HepG2 (cell line): ENCODE measurements around the gene CIAO2B. TPM values are rescaled to one million over a fixed set of nuclear protein-coding genes. Genes with fewer than 3 reads are reported as not detected.

Source experiments
- CREM ChIP-seq, 2 experiments: sonication (generic) in 1 of 2; formaldehyde crosslinking in 1 of 2; IDR thresholded peaks; 2 replicates each; pipeline versions ENCODE4 v1.4.0 to v1.6.1; 2016 to 2020; ENCODE audit warnings: antibody characterized with exemption in 1 of 2, mild to moderate bottlenecking in 1 of 2, missing genetic modification reagents in 1 of 2
- FOXK2 ChIP-seq: fragments of 450-650 bp; IDR thresholded peaks from 2 replicates; pipeline ENCODE4 v1.6.1; 2016
- FOXM1 ChIP-seq: sonication (generic); formaldehyde crosslinking; IDR thresholded peaks from 2 replicates; pipeline ENCODE4 v1.5.0; 2020; ENCODE audit warnings: missing genetic modification reagents
- GPN1 ChIP-seq: sonication (generic); formaldehyde crosslinking; IDR thresholded peaks from 2 replicates; pipeline ENCODE4 v1.5.1; 2020; ENCODE audit warnings: missing genetic modification reagents, borderline replicate concordance
- KDM5A ChIP-seq: fragments of 200-600 bp; sonication (generic); IDR thresholded peaks from 2 replicates; pipeline ENCODE4 v1.7.0; 2018; ENCODE audit warnings: antibody characterized with exemption, mild to moderate bottlenecking, low read length, borderline replicate concordance
- NR0B2 ChIP-seq: sonication (generic); formaldehyde crosslinking; IDR thresholded peaks from 2 replicates; pipeline ENCODE4 v1.4.0; 2020; ENCODE audit warnings: mild to moderate bottlenecking, missing genetic modification reagents
- PRDM15 ChIP-seq: sonication (generic); formaldehyde crosslinking; IDR thresholded peaks from 2 replicates; pipeline ENCODE4 v1.4.0; 2020; ENCODE audit warnings: missing genetic modification reagents
- SKI ChIP-seq: fragments of 450-650 bp; IDR thresholded peaks from one replicate; pipeline ENCODE4 v1.6.1; 2018; ENCODE audit warnings: mild to moderate bottlenecking; ENCODE audit not compliant: partially characterized antibody
- SP2 ChIP-seq: sonication (generic); formaldehyde crosslinking; IDR thresholded peaks from 2 replicates; pipeline ENCODE4 v1.5.1; 2020; ENCODE audit warnings: mild to moderate bottlenecking, missing genetic modification reagents
- TOE1 ChIP-seq: sonication (generic); formaldehyde crosslinking; IDR thresholded peaks from 2 replicates; pipeline ENCODE4 v1.4.0; 2020; ENCODE audit warnings: mild to moderate bottlenecking, missing genetic modification reagents
- ZBTB43 ChIP-seq: sonication (generic); formaldehyde crosslinking; conservative IDR thresholded peaks from 2 replicates; pipeline ENCODE4 v1.4.0; 2020; ENCODE audit warnings: missing genetic modification reagents
- ZFY ChIP-seq: sonication (generic); formaldehyde crosslinking; IDR thresholded peaks from 2 replicates; pipeline ENCODE4 v1.4.0; 2020; ENCODE audit warnings: missing genetic modification reagents
- ZGPAT ChIP-seq: IDR thresholded peaks from 2 replicates; pipeline ENCODE4 v1.6.1; 2016; ENCODE audit warnings: mild to moderate bottlenecking
- ZNF180 ChIP-seq: sonication (generic); formaldehyde crosslinking; IDR thresholded peaks from 2 replicates; pipeline ENCODE4 v1.4.0; 2020; ENCODE audit warnings: low read depth, missing genetic modification reagents, borderline replicate concordance
- ZNF20 ChIP-seq: sonication (generic); formaldehyde crosslinking; IDR thresholded peaks from 2 replicates; pipeline ENCODE4 v1.4.0; 2020; ENCODE audit warnings: mild to moderate bottlenecking, moderate library complexity, missing genetic modification reagents
- ZNF275 ChIP-seq: sonication (generic); formaldehyde crosslinking; IDR thresholded peaks from 2 replicates; pipeline ENCODE4 v1.8.0; 2022; ENCODE audit warnings: missing genetic modification reagents, mild to moderate bottlenecking, inconsistent platforms, borderline replicate concordance
- ZNF430 ChIP-seq: sonication (generic); formaldehyde crosslinking; IDR thresholded peaks from 2 replicates; pipeline ENCODE4 v1.9.0; 2021; ENCODE audit warnings: mild to moderate bottlenecking, missing genetic modification reagents
- ZNF496 ChIP-seq: sonication (generic); formaldehyde crosslinking; IDR thresholded peaks from 2 replicates; pipeline ENCODE4 v1.8.1; 2023; ENCODE audit warnings: mild to moderate bottlenecking, moderate library complexity, missing genetic modification reagents; ENCODE audit not compliant: insufficient replicate concordance
- ZNF619 ChIP-seq: sonication (generic); formaldehyde crosslinking; IDR thresholded peaks from 2 replicates; pipeline ENCODE4 v1.4.0; 2020; ENCODE audit warnings: mild to moderate bottlenecking, missing genetic modification reagents
- ZNF644 ChIP-seq: IDR thresholded peaks from 2 replicates; pipeline ENCODE4 v1.6.1; 2016; ENCODE audit warnings: low read depth
- ZSCAN31 ChIP-seq: sonication (generic); formaldehyde crosslinking; IDR thresholded peaks from 2 replicates; pipeline ENCODE4 v1.5.0; 2020; ENCODE audit warnings: low read depth, mild to moderate bottlenecking, missing genetic modification reagents
- polyA plus RNA-seq, 8 experiments: library from polyadenylated mRNA; depleted of rRNA in 3 of 8; stranded (reverse) in 7 of 8; unstranded in 1 of 8; fragments of >200 nt; fragmentation: Illumina TruSeq in 4 of 8; extraction: Trizol in 4 of 8; gene quantifications; 2 replicates each; pipeline versions ENCODE4 v1.2.1 to v1.2.3, GENCODE V29; 2011 to 2016; ENCODE audit warnings: low read depth in 4 of 8, missing spikeins in 1 of 8, mixed read lengths in 1 of 8; ENCODE audit not compliant: insufficient read depth in 1 of 8
- total RNA-seq, 5 experiments: library from RNA; depleted of rRNA; stranded (reverse); fragments of >200 nt; fragmentation: Illumina TruSeq; extraction: Trizol; gene quantifications; 2 replicates each; pipeline ENCODE4 v1.2.3, GENCODE V29; 2016; ENCODE audit warnings: low read depth in 1 of 5

CIAO2B gene
- total and polyA plus RNA-seq, 2 of the 13 experiments (the other 11 are each of a cell fraction or from before 2014, with no cell fraction given): 157 to 293 TPM

GRCh38 chr16:66905633-66906539 lies 28.3 kb downstream of the CIAO2B start (continued):
- TF ChIP-seq SKI (no peak), TOE1 (CRISPR knock-in tag) (0 out of 2 replicates have a peak, but pooled peaks have one; percentile 17), NR0B2 (no peak), GPN1 (CRISPR knock-in tag) (no peak), ZNF430 (CRISPR knock-in tag) (no peak), SP2 (CRISPR knock-in tag) (no peak), ZGPAT (peak; percentile 67), ZBTB43 (CRISPR knock-in tag) (peak; percentile 84), KDM5A (no peak), CREM (IDR thresholded peaks at IDR 0.05) (peak; percentile 22; the same call in 1 of the 2 replicates), CREM (CRISPR knock-in tag; IDR thresholded peaks at IDR 0.05) (no peak), ZNF275 (CRISPR knock-in tag) (peak; percentile 92; the same call in 1 of the 2 replicates), ZFY (peak; percentile 85), ZNF619 (CRISPR knock-in tag) (no peak), ZNF496 (CRISPR knock-in tag) (no peak), FOXM1 (CRISPR knock-in tag) (no peak), FOXK2 (0 out of 2 replicates have a peak, but pooled peaks have one; percentile 45), ZNF644 (CRISPR knock-in tag) (peak; percentile 80), ZSCAN31 (CRISPR knock-in tag) (no peak; the same call in 1 of the 2 replicates), PRDM15 (CRISPR knock-in tag) (no peak; the same call in 1 of the 2 replicates), ZNF180 (no peak), ZNF20 (CRISPR knock-in tag) (no peak)
